Ascending aorta (tissue), 2 donors: ENCODE results near the gene TRPV2. TPM values are rescaled to one million over a fixed set of nuclear protein-coding genes. Genes with fewer than 3 reads are reported as not detected.

ENCODE experiments used
- DNase-seq, 2 donors: peaks; one replicate each; pipeline ENCODE4 v3.0.0-alpha.2; 2019; ENCODE audit warnings: low spot score in 2 of 2
- H3K27ac ChIP-seq, 2 donors: fragments of 200-600 bp; sonication (generic); one replicate each; pipeline ENCODE4 v1.5.1; 2016 to 2017; ENCODE audit warnings: mild to moderate bottlenecking in 1 of 2
- H3K27me3 ChIP-seq: fragments of 200-600 bp; sonication (generic); one replicate; pipeline ENCODE4 v1.5.1; 2017
- H3K36me3 ChIP-seq, 2 donors: fragments of 200-600 bp; sonication (generic); one replicate each; pipeline ENCODE4 v1.5.1; 2016
- H3K4me1 ChIP-seq, 2 donors: fragments of 200-600 bp; sonication (generic); one replicate each; pipeline ENCODE4 v1.5.1; 2016 to 2017; ENCODE audit warnings: mild to moderate bottlenecking in 1 of 2
- H3K4me3 ChIP-seq, 2 donors: fragments of 200-600 bp; sonication (generic); one replicate each; pipeline ENCODE4 v1.5.1; 2016 to 2017; ENCODE audit warnings: mild to moderate bottlenecking in 1 of 2
- H3K9me3 ChIP-seq, 2 donors: fragments of 200-600 bp; sonication (generic); one replicate each; pipeline ENCODE4 v1.5.1; 2016
- intact Hi-C: fragments of 100-400 bp; cut with DNase I; formaldehyde crosslinking; loops from one replicate; pipeline ENCODE4 v1.15.1; 2023
- total RNA-seq: library from RNA; depleted of rRNA; stranded (reverse); fragments of >200 nt; gene quantifications from one replicate; pipeline ENCODE4 v1.1.0, GENCODE V29; 2016
- TF ChIP-seq, protein P1 (sequence below), 3 experiments: fragments of 200-600 bp in 2 of 3; fragments of 450-650 bp in 1 of 3; sonication (generic) in 2 of 3; IDR thresholded peaks; one replicate each; pipeline ENCODE4 v1.5.1; 2016 to 2019; ENCODE audit warnings: antibody characterized with exemption in 3 of 3, mild to moderate bottlenecking in 1 of 3, moderate library complexity in 1 of 3

TRPV2 gene
- total RNA-seq, 1 donor from 2014 or later: 26.1 TPM

DNA sequence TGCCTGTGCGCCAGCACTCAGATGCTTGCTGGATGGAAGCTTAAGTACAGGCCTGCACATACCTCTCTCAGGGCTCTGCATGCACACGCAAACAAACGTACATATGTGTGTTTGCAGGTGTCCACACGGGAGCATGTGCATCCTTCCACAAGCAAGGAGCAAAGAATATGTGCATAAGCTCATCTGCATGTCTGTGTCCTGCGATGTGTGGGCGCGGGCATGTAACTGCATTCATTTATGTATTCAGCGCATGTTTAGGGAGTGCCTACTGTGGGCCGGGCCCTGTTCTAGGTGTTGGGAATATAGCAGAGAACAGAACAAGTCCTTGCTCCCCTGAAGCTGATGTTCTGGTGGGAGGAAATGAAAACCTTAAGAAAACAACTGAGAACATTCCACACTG is 13.7 kb downstream of the TRPV2 start:
- no peaks in the 10 kb centered on the region for H3K27me3 ChIP-seq
- intact Hi-C loops: no loop called here
- TF ChIP-seq, protein P1, sequence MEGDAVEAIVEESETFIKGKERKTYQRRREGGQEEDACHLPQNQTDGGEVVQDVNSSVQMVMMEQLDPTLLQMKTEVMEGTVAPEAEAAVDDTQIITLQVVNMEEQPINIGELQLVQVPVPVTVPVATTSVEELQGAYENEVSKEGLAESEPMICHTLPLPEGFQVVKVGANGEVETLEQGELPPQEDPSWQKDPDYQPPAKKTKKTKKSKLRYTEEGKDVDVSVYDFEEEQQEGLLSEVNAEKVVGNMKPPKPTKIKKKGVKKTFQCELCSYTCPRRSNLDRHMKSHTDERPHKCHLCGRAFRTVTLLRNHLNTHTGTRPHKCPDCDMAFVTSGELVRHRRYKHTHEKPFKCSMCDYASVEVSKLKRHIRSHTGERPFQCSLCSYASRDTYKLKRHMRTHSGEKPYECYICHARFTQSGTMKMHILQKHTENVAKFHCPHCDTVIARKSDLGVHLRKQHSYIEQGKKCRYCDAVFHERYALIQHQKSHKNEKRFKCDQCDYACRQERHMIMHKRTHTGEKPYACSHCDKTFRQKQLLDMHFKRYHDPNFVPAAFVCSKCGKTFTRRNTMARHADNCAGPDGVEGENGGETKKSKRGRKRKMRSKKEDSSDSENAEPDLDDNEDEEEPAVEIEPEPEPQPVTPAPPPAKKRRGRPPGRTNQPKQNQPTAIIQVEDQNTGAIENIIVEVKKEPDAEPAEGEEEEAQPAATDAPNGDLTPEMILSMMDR (IDR thresholded peaks at IDR 0.05): no peak
- no peaks in the 10 kb centered on the region for H3K4me1 ChIP-seq
- no peak overlapping the region for H3K27ac ChIP-seq
- H3K4me3 ChIP-seq: no peak overlapping the region
- no peak for DNase-seq
- no peaks in the 10 kb centered on the region for H3K9me3 ChIP-seq
- peaks cover 0 to 3% of the 10 kb centered on the region in 2 donors for H3K36me3 ChIP-seq

DNA sequence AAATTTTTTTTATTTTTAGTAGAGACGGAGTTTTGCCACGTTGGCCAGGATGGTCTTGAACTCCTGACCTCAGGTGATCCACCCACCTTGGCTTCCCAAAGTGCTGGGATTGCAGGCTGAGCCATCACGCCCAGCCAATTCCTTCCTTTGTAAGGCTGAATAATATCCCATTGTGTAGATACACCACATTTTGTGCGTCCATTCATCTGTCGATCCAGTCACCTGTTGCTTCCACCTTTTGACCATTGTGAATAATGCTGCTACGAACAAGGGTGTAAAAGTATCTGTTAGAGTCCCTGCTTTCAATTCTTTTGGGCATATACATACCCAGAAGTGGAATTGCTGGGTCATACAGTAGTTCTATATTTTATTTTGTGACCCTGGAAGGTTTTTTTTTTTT is 15.3 kb downstream of the TRPV2 start:
- H3K9me3 ChIP-seq: no peaks in the 10 kb centered on the region
- DNase-seq: no peak
- H3K36me3 ChIP-seq: peaks cover 0 to 3% of the 10 kb centered on the region in 2 donors
- no peaks in the 10 kb centered on the region for H3K4me1 ChIP-seq
- H3K4me3 ChIP-seq: no peak overlapping the region
- H3K27ac ChIP-seq: no peak overlapping the region
- TF ChIP-seq, protein P1 (IDR thresholded peaks at IDR 0.05): no peak
- intact Hi-C loops: no loop called here
- no peaks in the 10 kb centered on the region for H3K27me3 ChIP-seq

DNA sequence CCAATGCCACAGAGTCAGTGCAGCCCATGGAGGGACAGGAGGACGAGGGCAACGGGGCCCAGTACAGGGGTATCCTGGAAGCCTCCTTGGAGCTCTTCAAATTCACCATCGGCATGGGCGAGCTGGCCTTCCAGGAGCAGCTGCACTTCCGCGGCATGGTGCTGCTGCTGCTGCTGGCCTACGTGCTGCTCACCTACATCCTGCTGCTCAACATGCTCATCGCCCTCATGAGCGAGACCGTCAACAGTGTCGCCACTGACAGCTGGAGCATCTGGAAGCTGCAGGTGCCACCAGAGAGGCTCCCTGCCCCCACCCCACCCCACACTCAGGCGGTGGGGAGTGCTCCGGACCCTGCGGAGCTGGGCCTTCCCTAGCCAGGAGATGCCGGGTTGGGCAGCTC is 16.6 kb downstream of the TRPV2 start:
- Histone ChIP-seq H3K4me1 (no peaks in the 10 kb centered on the region), H3K27me3 (no peaks in the 10 kb centered on the region), H3K4me3 (no peak overlapping the region), H3K36me3 (peaks cover 0 to 3% of the 10 kb centered on the region in 2 donors), H3K27ac (no peak overlapping the region), H3K9me3 (no peaks in the 10 kb centered on the region)
- DNase-seq: no peak
- intact Hi-C loops: no loop called here
- TF ChIP-seq, protein P1 (IDR thresholded peaks at IDR 0.05): no peak

DNA sequence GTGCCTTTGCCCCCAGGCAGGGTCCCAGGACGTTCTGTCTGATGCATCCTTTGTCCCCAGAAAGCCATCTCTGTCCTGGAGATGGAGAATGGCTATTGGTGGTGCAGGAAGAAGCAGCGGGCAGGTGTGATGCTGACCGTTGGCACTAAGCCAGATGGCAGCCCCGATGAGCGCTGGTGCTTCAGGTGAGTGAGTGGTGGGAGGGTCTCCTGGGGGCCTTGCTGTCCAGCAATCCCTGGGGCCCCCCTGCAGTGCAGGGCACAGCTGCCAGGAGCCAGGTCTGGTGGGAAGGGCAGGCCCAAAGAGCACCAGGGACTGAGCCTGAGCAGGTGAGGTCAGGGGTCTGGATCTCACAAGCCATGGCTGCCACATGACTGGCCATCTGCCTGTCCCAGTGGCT is 18.1 kb downstream of the TRPV2 start:
- intact Hi-C loops: no loop called here
- Histone ChIP-seq H3K4me1 (no peaks in the 10 kb centered on the region), H3K9me3 (no peaks in the 10 kb centered on the region), H3K27me3 (no peaks in the 10 kb centered on the region), H3K27ac (no peak overlapping the region), H3K4me3 (no peak overlapping the region), H3K36me3 (no peaks in the 10 kb centered on the region)
- TF ChIP-seq, protein P1 (IDR thresholded peaks at IDR 0.05): no peak
- DNase-seq: no peak

DNA sequence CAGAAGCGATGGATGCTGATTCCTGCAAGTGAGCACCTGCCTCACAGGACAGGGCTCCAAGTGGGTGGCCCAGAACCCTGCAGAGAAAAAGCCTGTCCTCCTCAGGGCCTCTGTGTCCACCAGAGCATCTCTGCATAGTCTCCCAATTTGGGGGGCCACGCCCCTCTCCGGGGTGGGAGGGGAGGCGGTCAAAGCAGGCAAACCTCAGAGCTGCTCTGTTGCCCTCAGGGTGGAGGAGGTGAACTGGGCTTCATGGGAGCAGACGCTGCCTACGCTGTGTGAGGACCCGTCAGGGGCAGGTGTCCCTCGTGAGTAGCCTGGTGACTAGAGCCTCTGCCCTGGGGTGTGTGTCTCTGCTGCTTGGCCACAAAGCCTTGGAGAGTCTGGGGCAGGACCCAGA is 19.3 kb downstream of the TRPV2 start:
- no peak for DNase-seq
- Histone ChIP-seq H3K9me3 (no peaks in the 10 kb centered on the region), H3K27ac (no peak overlapping the region), H3K4me1 (no peaks in the 10 kb centered on the region), H3K4me3 (no peak overlapping the region), H3K27me3 (no peaks in the 10 kb centered on the region), H3K36me3 (no peaks in the 10 kb centered on the region)
- intact Hi-C loops: no loop called here
- TF ChIP-seq, protein P1 (IDR thresholded peaks at IDR 0.05): no peak
